GM21526 (cell line): ENCODE measurements around the gene FANCC.
"Not testable (repeated sequence)": the region's sequence is repeated elsewhere in the genome, so short reads cannot be mapped to it uniquely, and the experiment has no call there.

Source experiments
- ATAC-seq: cut with Tn5 transposase; IDR thresholded peaks from one replicate; pipeline ENCODE4 v1.9.1; 2021; ENCODE audit warnings: moderate library complexity; ENCODE audit not compliant: unreplicated experiment, low FRiP score

Gene FANCC

GRCh38 chr9:95332860-95333259 is 15.4 kb upstream of the FANCC start:
- no peak for ATAC-seq

GRCh38 chr9:95330720-95331404 is 13.4 kb upstream of the FANCC start:
- no peak for ATAC-seq

- ATAC-seq, result not testable (repeated sequence)
Observed at GRCh38 chr9:95329061-95329460, 11.6 kb upstream of the FANCC start.

- ATAC-seq, result no peak
Observed at GRCh38 chr9:95327239-95327865, 9.8 kb upstream of the FANCC start.

GRCh38 chr9:95325221-95325620 is 7.7 kb upstream of the FANCC start:
- ATAC-seq, result no peak

GRCh38 chr9:95317893-95318211 is 343 bp upstream of the FANCC start:
- no peak for ATAC-seq

- peak; percentile 45 for ATAC-seq
Observed at GRCh38 chr9:95316794-95317118, 753 bp downstream of the FANCC start.

GRCh38 chr9:95316274-95316673 is 1.2 kb downstream of the FANCC start:
- ATAC-seq, result no peak

GRCh38 chr9:95315108-95315746 is 2.3 kb downstream of the FANCC start:
- ATAC-seq, result no peak

- ATAC-seq, result no peak
Observed at GRCh38 chr9:95313010-95313498, 4.5 kb downstream of the FANCC start.

- ATAC-seq, result no peak
Observed at GRCh38 chr9:95311961-95312360, 5.5 kb downstream of the FANCC start.

- ATAC-seq, result no peak
Observed at GRCh38 chr9:95307538-95307937, 10.0 kb downstream of the FANCC start.

- ATAC-seq, result no peak
Observed at GRCh38 chr9:95306819-95307218, 10.7 kb downstream of the FANCC start.

GRCh38 chr9:95305770-95306492 is 11.6 kb downstream of the FANCC start:
- ATAC-seq, result no peak

GRCh38 chr9:95302479-95302878 is 15.0 kb downstream of the FANCC start:
- ATAC-seq, result no peak

- no peak for ATAC-seq
Observed at GRCh38 chr9:95297760-95298159, 19.7 kb downstream of the FANCC start.

- no peak for ATAC-seq
Observed at GRCh38 chr9:95297316-95297715, 20.2 kb downstream of the FANCC start.

GRCh38 chr9:95296761-95297160 is 20.7 kb downstream of the FANCC start:
- ATAC-seq, result no peak

GRCh38 chr9:95293296-95293695 is 24.2 kb downstream of the FANCC start:
- not testable (repeated sequence) for ATAC-seq

GRCh38 chr9:95292226-95292625 is 25.3 kb downstream of the FANCC start:
- ATAC-seq, result no peak

GRCh38 chr9:95286151-95286550 is 31.4 kb downstream of the FANCC start:
- no peak for ATAC-seq
